GM12878 (cell line): ENCODE measurements around the gene EPB41L2. TPM values are rescaled to one million over a fixed set of nuclear protein-coding genes. Genes with fewer than 3 reads are reported as not detected.

Experiments used
- ATAC-seq: fragments of 200-7000 bp; cut with Tn5 transposase; 3 replicates; pipeline ENCODE4 v1.9.1; 2020; ENCODE audit warnings: mild to moderate bottlenecking, moderate library complexity
- BruUV-seq: library from RNA; stranded (reverse); fragments of 400-500 nt; replicated peaks from 2 replicates; lab custom pipeline; 2021; lab: Mats Ljungman, UMichigan
- CTCF ChIA-PET: fragments of 300-600 bp; sonication (Branson Sonifier 250); formaldehyde crosslinking; extraction: SDS; loops from one replicate; lab custom pipeline; 2021; ENCODE audit warnings: inconsistent platforms; lab: Yijun Ruan, JAX
- POLR2A ChIA-PET: fragments of 350-600 bp; formaldehyde crosslinking; extraction: SDS; loops from one replicate; lab custom pipeline; 2021; ENCODE audit warnings: inconsistent platforms; lab: Charles Lee
- RAD21 ChIA-PET: fragments of 300-600 bp; sonication (Branson Sonifier 250); formaldehyde crosslinking; loops from one replicate; lab custom pipeline; 2023; ENCODE audit warnings: antibody characterized with exemption; ENCODE audit not compliant: unreplicated experiment; lab: Charles Lee
- SMC1A ChIA-PET: fragments of 300-600 bp; sonication (Branson Sonifier 250); formaldehyde crosslinking; loops from one replicate; lab custom pipeline; 2023; ENCODE audit not compliant: unreplicated experiment, uncharacterized antibody; lab: Charles Lee
- DNase-seq: peaks from one replicate; pipeline ENCODE4 v3.0.0-alpha.2; 2011; ENCODE audit warnings: low read depth, low spot score
- FAIRE-seq: peaks from 3 replicates; lab custom pipeline; 2011; peaks lifted over from hg19 to GRCh38; lab: Jason Lieb, UNC
- H2AFZ ChIP-seq: 2 replicates; pipeline ENCODE4 v1.6.0; 2011; ENCODE audit warnings: low read depth, low read length, control low read depth; ENCODE audit not compliant: control insufficient read depth
- H3K27ac ChIP-seq: 2 replicates; pipeline ENCODE4 v1.5.1; 2011; ENCODE audit warnings: control low read depth; ENCODE audit not compliant: control insufficient read depth, insufficient read depth
- H3K27me3 ChIP-seq, 2 experiments: replicated peaks in 1 of 2; 2 replicates each; pipeline versions ENCODE4 v1.6.0 to v1.6.1; 2011; ENCODE audit warnings: low read length in 1 of 2; ENCODE audit not compliant: control insufficient read depth in 2 of 2, insufficient read depth in 2 of 2
- H3K36me3 ChIP-seq, 2 experiments: 2 replicates each; pipeline ENCODE4 v1.5.1; 2011; ENCODE audit warnings: low read length in 1 of 2; ENCODE audit not compliant: control insufficient read depth in 2 of 2, insufficient read depth in 2 of 2
- H3K4me1 ChIP-seq: 2 replicates; pipeline ENCODE4 v1.6.1; 2011; ENCODE audit warnings: mild to moderate bottlenecking, low read length, moderate library complexity, mixed read lengths; ENCODE audit not compliant: control insufficient read depth, insufficient read depth
- H3K4me2 ChIP-seq: 2 replicates; pipeline ENCODE4 v1.6.0; 2011; ENCODE audit warnings: control low read depth; ENCODE audit not compliant: control insufficient read depth, insufficient read depth
- H3K4me3 ChIP-seq: fragments of 200-600 bp; sonication (generic); 2 replicates; pipeline ENCODE4 v1.5.1; 2016
- H3K79me2 ChIP-seq: 2 replicates; pipeline ENCODE4 v1.6.0; 2011; ENCODE audit warnings: low read length; ENCODE audit not compliant: control insufficient read depth, insufficient read depth
- H3K9ac ChIP-seq: 2 replicates; pipeline ENCODE4 v1.8.0; 2011; ENCODE audit warnings: low read length, control low read depth, mixed read lengths; ENCODE audit not compliant: control insufficient read depth, insufficient read depth
- H3K9me3 ChIP-seq: replicated peaks from 3 replicates; pipeline ENCODE4 v1.5.1; 2011; ENCODE audit warnings: mild to moderate bottlenecking, low read length; ENCODE audit not compliant: control insufficient read depth, insufficient read depth
- H4K20me1 ChIP-seq: 2 replicates; pipeline ENCODE4 v1.6.0; 2011; ENCODE audit not compliant: control insufficient read depth, insufficient read depth
- BMI1 ChIP-seq: fragments of 450-650 bp; IDR thresholded peaks from 2 replicates; pipeline ENCODE4 v1.6.1; 2016; ENCODE audit warnings: mild to moderate bottlenecking, moderate library complexity, borderline replicate concordance
- CREM ChIP-seq: IDR thresholded peaks from 2 replicates; pipeline ENCODE4 v1.6.1; 2014; ENCODE audit warnings: antibody characterized with exemption, low read depth
- ETV6 ChIP-seq, 2 experiments: fragments of 450-650 bp in 1 of 2; IDR thresholded peaks in 1 of 2; conservative IDR thresholded peaks in 1 of 2; 2 replicates each; pipeline ENCODE4 v1.6.1; 2014; ENCODE audit warnings: antibody characterized with exemption in 1 of 2, borderline replicate concordance in 1 of 2, low read depth in 1 of 2, mild to moderate bottlenecking in 1 of 2, moderate library complexity in 1 of 2
- JUNB ChIP-seq: IDR thresholded peaks from 2 replicates; pipeline ENCODE4 v1.6.1; 2016; ENCODE audit warnings: antibody characterized with exemption, mild to moderate bottlenecking
- MYC ChIP-seq: IDR thresholded peaks from 2 replicates; pipeline ENCODE4 v1.6.1; 2011; ENCODE audit warnings: mild to moderate bottlenecking, low read length, moderate library complexity, inconsistent platforms; ENCODE audit not compliant: insufficient read depth, insufficient replicate concordance, insufficient read length, severe bottlenecking
- RAD51 ChIP-seq: fragments of 450-650 bp; IDR thresholded peaks from 2 replicates; pipeline ENCODE4 v1.6.1; 2016; ENCODE audit warnings: moderate library complexity, mild to moderate bottlenecking, inconsistent platforms
- RELA ChIP-seq: fragments of 450-650 bp; IDR thresholded peaks from 2 replicates; pipeline ENCODE4 v1.8.0; 2014; ENCODE audit warnings: borderline replicate concordance; ENCODE audit not compliant: partially characterized antibody
- TCF7 ChIP-seq: IDR thresholded peaks from 2 replicates; pipeline ENCODE4 v1.6.1; 2014; ENCODE audit warnings: antibody characterized with exemption, borderline replicate concordance
- ZNF592 ChIP-seq: fragments of 450-650 bp; IDR thresholded peaks from 2 replicates; pipeline ENCODE4 v1.6.1; 2017; ENCODE audit warnings: mild to moderate bottlenecking, moderate library complexity
- WGBS: methylation state at CpG from one replicate; pipeline ENCODE4 v1.1.6; 2016; ENCODE audit warnings: low lambda C conversion rate; ENCODE audit not compliant: insufficient replicate concordance, insufficient coverage; ENCODE audit errors: missing lambda C conversion rate; 5-methylcytosine and 5-hydroxymethylcytosine counted together
- in situ Hi-C: fragments of 300-500 bp; cut with MboI; formaldehyde crosslinking; loops from 9 replicates; pipeline ENCODE4 v1.14.3; 2018; ENCODE audit warnings: mixed read lengths
- intact Hi-C: fragments of 100-400 bp; cut with micrococcal nuclease; formaldehyde crosslinking; loops from one replicate; pipeline ENCODE4 v1.14.2; 2022; ENCODE audit not compliant: unreplicated experiment
- polyA plus RNA-seq, 11 experiments: library from polyadenylated mRNA; depleted of rRNA in 4 of 11; unstranded in 6 of 11; stranded (reverse) in 5 of 11; fragments of >200 nt; fragmentation: Nextera tagmentation in 4 of 11; fragmentation: Illumina TruSeq in 1 of 11; extraction: Ambion mirVana in 4 of 11; extraction: Trizol in 1 of 11; gene quantifications; 1 replicate in 1 of 11; 2 replicates in 10 of 11; pipeline versions ENCODE4 v1.2.1 to v1.2.3, GENCODE V29; 2011 to 2016; ENCODE audit warnings: inconsistent platforms in 2 of 11, missing spikeins in 2 of 11, low read depth in 1 of 11
- total RNA-seq, 4 experiments: library from RNA; depleted of rRNA in 3 of 4; stranded (reverse); fragments of >200 nt in 3 of 4; fragmentation: Illumina TruSeq in 1 of 4; extraction: Trizol in 1 of 4; gene quantifications; 2 replicates each; pipeline versions ENCODE4 v1.2.1 to v1.2.3, GENCODE V29; 2013 to 2021
- TF ChIP-seq, protein P1 (sequence below): fragments of 150-350 bp; IDR thresholded peaks from 2 replicates; pipeline ENCODE4 v1.6.1; 2014; ENCODE audit warnings: mild to moderate bottlenecking, low read depth, low read length

The EPB41L2 gene
- total and polyA plus RNA-seq, 10 of the 15 experiments (the other 5 are each of a cell fraction or from before 2014, with no cell fraction given), result 7.4 to 41.6 (median 19.0) TPM

GRCh38 chr6:130973521-130974277 is 89.3 kb downstream of the EPB41L2 start:
- Histone ChIP-seq H2AFZ (no peak overlapping the region), H3K9me3 (no peaks in the 10 kb centered on the region), H3K4me2 (no peak overlapping the region), H3K4me3 (no peak overlapping the region), H3K4me1 (no peaks in the 10 kb centered on the region), H3K79me2 (no peaks in the 10 kb centered on the region; the same call in 1 of the 2 replicates), H3K27ac (no peak overlapping the region), H3K27me3 (no peaks in the 10 kb centered on the region), H3K9ac (no peak overlapping the region), H3K36me3 (no peaks in the 10 kb centered on the region), H4K20me1 (no peaks in the 10 kb centered on the region)
- ChIA-PET RAD21 (interaction anchor here (0.7 kb wide), 1 partner anchor 139 kb away, joined by 3 read pairs; no protein-coding TSS in a partner anchor), POLR2A (no interaction called here), CTCF (no interaction called here), SMC1A (interaction anchor here (1.6 kb wide), 1 partner anchor 11 kb away, joined by 3 read pairs; no protein-coding TSS in a partner anchor)
- no TSS peak for BruUV-seq
- FAIRE-seq (no peak), DNase-seq (no peak), ATAC-seq (no peak)
- TF ChIP-seq BMI1 (no peak), MYC (no peak), TCF7 (no peak), RAD51 (no peak), RELA (no peak), ETV6 (conservative IDR thresholded peaks at IDR 0.05 in 1 of 2, IDR thresholded peaks at IDR 0.05 in 1 of 2; ENCODE audit: borderline replicate concordance in 1 of 2, low read depth in 1 of 2) (no peak), JUNB (no peak), CREM (no peak), ZNF592 (no peak)
- TF ChIP-seq, protein P1, sequence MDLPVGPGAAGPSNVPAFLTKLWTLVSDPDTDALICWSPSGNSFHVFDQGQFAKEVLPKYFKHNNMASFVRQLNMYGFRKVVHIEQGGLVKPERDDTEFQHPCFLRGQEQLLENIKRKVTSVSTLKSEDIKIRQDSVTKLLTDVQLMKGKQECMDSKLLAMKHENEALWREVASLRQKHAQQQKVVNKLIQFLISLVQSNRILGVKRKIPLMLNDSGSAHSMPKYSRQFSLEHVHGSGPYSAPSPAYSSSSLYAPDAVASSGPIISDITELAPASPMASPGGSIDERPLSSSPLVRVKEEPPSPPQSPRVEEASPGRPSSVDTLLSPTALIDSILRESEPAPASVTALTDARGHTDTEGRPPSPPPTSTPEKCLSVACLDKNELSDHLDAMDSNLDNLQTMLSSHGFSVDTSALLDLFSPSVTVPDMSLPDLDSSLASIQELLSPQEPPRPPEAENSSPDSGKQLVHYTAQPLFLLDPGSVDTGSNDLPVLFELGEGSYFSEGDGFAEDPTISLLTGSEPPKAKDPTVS, result no peak
- intact Hi-C loops, result no loop called here
- in situ Hi-C loops, result no loop called here
- 98% methylated on average over 3 of the region's 3 CpGs for WGBS
